ENCODE measurements around the gene USP38.
"Not testable (repeated sequence)": the region's sequence is repeated elsewhere in the genome, so short reads cannot be mapped to it uniquely, and the experiment has no call there.

USP38 gene

DNA sequence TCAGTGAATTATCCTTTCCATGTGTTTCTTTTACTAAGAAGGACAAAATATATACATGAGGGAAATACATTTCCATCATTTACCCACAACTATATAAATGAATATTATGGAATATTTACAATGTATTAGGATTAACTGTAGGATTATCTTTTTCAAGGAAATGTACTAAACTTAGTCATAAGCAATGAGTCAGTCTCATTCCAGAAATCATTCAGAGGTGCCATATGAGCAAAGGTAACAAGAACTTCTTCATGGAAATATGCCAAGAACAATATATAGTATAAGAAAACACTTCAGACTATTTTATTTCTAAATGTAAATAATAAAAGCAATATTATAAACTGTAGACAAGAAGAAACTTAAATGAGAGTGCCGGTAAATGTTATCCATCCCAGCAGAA lies 67.1 kb downstream of the USP38 start:
- ATAC-seq (replicated peaks; ENCODE audit: extremely low read depth, poor library complexity, severe bottlenecking): no peak

DNA sequence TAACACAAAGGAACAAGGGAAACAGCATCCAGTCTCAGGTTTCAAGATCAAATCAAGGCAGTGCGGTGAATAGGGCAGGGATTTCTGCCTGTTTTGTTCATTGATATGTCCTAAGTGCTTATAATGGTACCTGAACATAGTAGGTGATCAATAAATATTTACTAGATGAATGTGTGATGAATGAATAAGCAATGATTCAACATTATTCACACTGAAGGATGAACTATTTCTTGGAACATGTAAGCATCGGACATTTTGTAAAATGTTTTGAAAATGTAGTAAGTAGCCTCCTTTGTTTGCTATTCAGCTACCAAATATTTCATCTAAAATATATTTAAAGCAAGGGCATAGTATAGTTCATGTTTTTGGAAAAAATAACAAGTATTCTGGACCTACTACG lies 67.8 kb downstream of the USP38 start:
- H3K27me3 Mint-ChIP-seq: peaks cover 48% of the 10 kb centered on the region
- H3K9me3 Mint-ChIP-seq: no peaks in the 10 kb centered on the region
- H3K4me1 Mint-ChIP-seq: no peaks in the 10 kb centered on the region
- H3K27ac Mint-ChIP-seq (ENCODE audit: low read depth): no peak overlapping the region
- no peak for DNase-seq (ENCODE audit: low spot score in 2 of 2)
- ATAC-seq (replicated peaks; ENCODE audit: extremely low read depth, poor library complexity, severe bottlenecking): no peak
- H3K36me3 Mint-ChIP-seq (ENCODE audit: insufficient read depth): no peaks in the 10 kb centered on the region
- H3K4me3 Mint-ChIP-seq: no peak overlapping the region

More for the DNA sequence above, 67.1 kb downstream of the USP38 start:
- H3K36me3 Mint-ChIP-seq (ENCODE audit: insufficient read depth): no peaks in the 10 kb centered on the region
- DNase-seq (ENCODE audit: low spot score in 2 of 2): no peak
- no peak overlapping the region for H3K27ac Mint-ChIP-seq (ENCODE audit: low read depth)
- no peaks in the 10 kb centered on the region for H3K9me3 Mint-ChIP-seq
- no peak overlapping the region for H3K4me3 Mint-ChIP-seq
- H3K27me3 Mint-ChIP-seq: peaks cover 48% of the 10 kb centered on the region
- no peaks in the 10 kb centered on the region for H3K4me1 Mint-ChIP-seq

GRCh38 chr4:143253166-143253565 lies 68.4 kb downstream of the USP38 start:
- Mint-ChIP-seq H3K4me1 (no peaks in the 10 kb centered on the region), H3K27me3 (peaks cover 44% of the 10 kb centered on the region), H3K9me3 (no peaks in the 10 kb centered on the region), H3K36me3 (ENCODE audit: insufficient read depth) (no peaks in the 10 kb centered on the region), H3K4me3 (no peak overlapping the region), H3K27ac (ENCODE audit: low read depth) (no peak overlapping the region)
- DNase-seq (ENCODE audit: low spot score in 2 of 2) (no peak), ATAC-seq (replicated peaks; ENCODE audit: extremely low read depth, poor library complexity, severe bottlenecking) (no peak)

DNA sequence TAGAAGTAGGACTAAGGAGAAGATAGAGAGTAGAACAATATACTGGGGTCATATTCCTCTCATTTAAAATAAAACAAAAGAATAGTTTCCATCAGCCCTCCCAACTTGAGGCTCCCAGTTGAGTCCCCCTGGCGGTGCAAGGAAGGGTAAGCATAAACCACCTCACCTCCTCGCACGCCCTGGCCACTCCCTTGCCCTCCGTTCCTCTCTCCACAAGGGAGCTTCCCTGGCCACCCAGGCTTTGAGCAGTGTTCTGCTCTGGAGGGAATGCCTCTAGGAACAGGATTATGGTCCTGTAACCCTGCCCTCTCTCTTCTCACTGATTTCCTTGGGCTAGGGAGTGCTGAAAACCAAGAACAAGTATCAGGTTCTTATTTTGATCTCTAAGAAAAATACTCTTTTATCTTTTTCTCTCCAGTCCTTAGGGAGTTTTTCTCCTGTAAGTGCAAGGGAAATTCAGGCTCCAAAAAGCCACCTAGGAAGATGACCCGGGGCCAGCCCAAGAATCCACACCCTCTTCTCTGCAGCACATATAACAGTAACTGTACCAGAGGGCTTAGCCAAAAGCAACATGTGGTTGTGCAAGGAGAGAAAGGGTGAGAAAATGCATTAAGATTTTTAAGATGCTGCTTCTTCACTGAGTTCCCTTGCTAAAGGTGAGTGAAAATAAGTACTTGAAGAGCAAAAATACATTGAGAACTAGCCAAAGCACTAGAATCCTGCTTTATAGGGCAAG lies 69.9 kb downstream of the USP38 start:
- H3K27ac Mint-ChIP-seq (ENCODE audit: low read depth): no peak overlapping the region
- peaks cover 33% of the 10 kb centered on the region for H3K27me3 Mint-ChIP-seq
- H3K4me1 Mint-ChIP-seq: no peaks in the 10 kb centered on the region

GRCh38 chr4:143256456-143256855 lies 71.7 kb downstream of the USP38 start:
- ATAC-seq (replicated peaks; ENCODE audit: extremely low read depth, poor library complexity, severe bottlenecking) (no peak), DNase-seq (ENCODE audit: low spot score in 2 of 2) (no peak)
- no peak overlapping the region for H3K4me3 Mint-ChIP-seq
- no peak overlapping the region for H3K27ac Mint-ChIP-seq (ENCODE audit: low read depth)
- H3K4me1 Mint-ChIP-seq: no peaks in the 10 kb centered on the region
- H3K36me3 Mint-ChIP-seq (ENCODE audit: insufficient read depth): no peaks in the 10 kb centered on the region
- H3K9me3 Mint-ChIP-seq: no peaks in the 10 kb centered on the region
- peaks cover 33% of the 10 kb centered on the region for H3K27me3 Mint-ChIP-seq

More for the DNA sequence above, 69.9 kb downstream of the USP38 start:
- Mint-ChIP-seq H3K4me3 (no peak overlapping the region), H3K36me3 (ENCODE audit: insufficient read depth) (no peaks in the 10 kb centered on the region), H3K9me3 (no peaks in the 10 kb centered on the region)
- no peak for DNase-seq (ENCODE audit: low spot score in 2 of 2)
- no peak for ATAC-seq (replicated peaks; ENCODE audit: extremely low read depth, poor library complexity, severe bottlenecking)

GRCh38 chr4:143257356-143257755 lies 72.6 kb downstream of the USP38 start:
- Mint-ChIP-seq H3K36me3 (ENCODE audit: insufficient read depth) (no peaks in the 10 kb centered on the region), H3K4me3 (no peak overlapping the region), H3K9me3 (no peaks in the 10 kb centered on the region), H3K27ac (ENCODE audit: low read depth) (no peak overlapping the region), H3K27me3 (peaks cover 38% of the 10 kb centered on the region), H3K4me1 (no peaks in the 10 kb centered on the region)
- DNase-seq (ENCODE audit: low spot score in 2 of 2) (no peak), ATAC-seq (replicated peaks; ENCODE audit: extremely low read depth, poor library complexity, severe bottlenecking) (no peak)

DNA sequence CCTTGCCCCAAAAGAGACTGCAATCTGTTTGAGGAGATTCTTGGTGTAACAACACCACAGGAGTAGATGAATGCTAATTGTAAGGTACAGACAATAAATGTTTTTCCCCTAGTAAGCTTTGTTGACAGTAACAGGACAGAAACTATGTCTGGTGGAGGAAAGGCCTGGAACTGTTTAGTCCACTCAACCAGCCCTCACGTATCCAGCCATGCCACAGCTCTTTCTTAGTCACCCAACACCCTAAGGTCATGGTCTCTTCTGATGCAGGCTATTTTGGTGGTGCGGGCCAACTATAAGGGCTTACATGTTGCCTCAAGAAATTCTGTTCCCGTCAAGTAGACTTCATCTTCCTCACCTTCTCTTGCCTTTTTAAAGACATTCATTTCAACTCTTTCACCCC lies 76.0 kb downstream of the USP38 start:
- Mint-ChIP-seq H3K27ac (ENCODE audit: low read depth) (no peak overlapping the region), H3K4me3 (no peak overlapping the region), H3K27me3 (peaks cover 35% of the 10 kb centered on the region), H3K36me3 (ENCODE audit: insufficient read depth) (no peaks in the 10 kb centered on the region), H3K9me3 (no peaks in the 10 kb centered on the region), H3K4me1 (no peaks in the 10 kb centered on the region)
- no peak for ATAC-seq (replicated peaks; ENCODE audit: extremely low read depth, poor library complexity, severe bottlenecking)
- DNase-seq (ENCODE audit: low spot score in 2 of 2): no peak

DNA sequence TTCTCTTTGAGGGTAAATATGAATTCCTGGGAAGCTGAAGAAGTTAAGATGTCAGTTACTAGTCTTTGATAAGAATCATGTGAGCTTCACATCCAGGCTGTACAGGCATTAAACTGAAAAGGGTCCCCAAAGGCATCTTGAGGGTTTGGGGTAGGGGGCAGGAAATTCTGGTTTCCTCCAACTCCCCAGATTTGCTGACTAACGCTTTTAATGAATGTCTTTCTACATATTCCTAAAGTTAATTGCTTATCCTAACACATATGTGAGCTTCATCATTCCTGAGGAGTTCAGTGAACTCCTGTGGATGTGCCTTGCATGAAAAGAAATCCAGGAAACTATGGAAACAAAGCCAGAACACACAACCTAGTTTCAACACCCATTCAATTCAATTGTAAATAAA lies 78.1 kb downstream of the USP38 start:
- H3K27ac Mint-ChIP-seq (ENCODE audit: low read depth): no peak overlapping the region
- no peaks in the 10 kb centered on the region for H3K36me3 Mint-ChIP-seq (ENCODE audit: insufficient read depth)
- ATAC-seq (replicated peaks; ENCODE audit: extremely low read depth, poor library complexity, severe bottlenecking): no peak
- no peak for DNase-seq (ENCODE audit: low spot score in 2 of 2)
- no peaks in the 10 kb centered on the region for H3K4me1 Mint-ChIP-seq
- H3K27me3 Mint-ChIP-seq: peaks cover 23% of the 10 kb centered on the region
- H3K4me3 Mint-ChIP-seq: no peak overlapping the region
- peaks cover 7% of the 10 kb centered on the region for H3K9me3 Mint-ChIP-seq

GRCh38 chr4:143267690-143268089 lies 83.0 kb downstream of the USP38 start:
- ATAC-seq (replicated peaks; ENCODE audit: extremely low read depth, poor library complexity, severe bottlenecking): not testable (repeated sequence)

GRCh38 chr4:143270256-143270838 lies 85.6 kb downstream of the USP38 start:
- no peak for DNase-seq (ENCODE audit: low spot score in 2 of 2)
- Mint-ChIP-seq H3K27ac (ENCODE audit: low read depth) (no peak overlapping the region), H3K36me3 (ENCODE audit: insufficient read depth) (no peaks in the 10 kb centered on the region), H3K4me1 (no peaks in the 10 kb centered on the region), H3K4me3 (no peak overlapping the region), H3K9me3 (peaks cover 7% of the 10 kb centered on the region), H3K27me3 (peaks cover 29% of the 10 kb centered on the region)
- ATAC-seq (replicated peaks; ENCODE audit: extremely low read depth, poor library complexity, severe bottlenecking): no peak

More at GRCh38 chr4:143267690-143268089, 83.0 kb downstream of the USP38 start:
- not testable (repeated sequence) for DNase-seq (ENCODE audit: low spot score in 2 of 2); H3K27ac Mint-ChIP-seq (ENCODE audit: low read depth); H3K4me3 Mint-ChIP-seq; H3K4me1 Mint-ChIP-seq; H3K36me3 Mint-ChIP-seq (ENCODE audit: insufficient read depth); H3K9me3 Mint-ChIP-seq
- peaks cover 24% of the 10 kb centered on the region for H3K27me3 Mint-ChIP-seq
